CD8-positive, alpha-beta memory T cell (primary cell): ENCODE measurements around the gene PTPRZ1. TPM values are rescaled to one million over a fixed set of nuclear protein-coding genes. Genes with fewer than 3 reads are reported as not detected.
A peak's percentile ranks its signal among the peaks of the same experiment; 100 is the strongest.

Experiments
- CTCF ChIA-PET: fragments of 350-600 bp; sonication (Branson Sonifier 250); formaldehyde crosslinking; loops from one replicate; lab custom pipeline; 2021; ENCODE audit warnings: antibody characterized with exemption; lab: Charles Lee
- POLR2A ChIA-PET: fragments of 350-600 bp; sonication (Branson Sonifier 250); formaldehyde crosslinking; loops from one replicate; lab custom pipeline; 2021; ENCODE audit warnings: antibody characterized with exemption; lab: Charles Lee
- DNase-seq, 5 donors: peaks; one replicate each; pipeline versions ENCODE4 v3.0.0 to v3.0.0-alpha.2; 2020 to 2022; ENCODE audit warnings: mixed read lengths in 1 of 5
- H3K27ac ChIP-seq: one replicate; pipeline ENCODE4 v1.7.0; 2013; ENCODE audit warnings: low read depth, mild to moderate bottlenecking, low read length, moderate library complexity
- H3K27me3 ChIP-seq: 2 replicates; pipeline ENCODE4 v1.7.0; 2013; ENCODE audit warnings: low read length, mild to moderate bottlenecking; ENCODE audit not compliant: insufficient read depth, poor library complexity, severe bottlenecking
- H3K36me3 ChIP-seq: 2 replicates; pipeline ENCODE4 v1.7.0; 2013; ENCODE audit warnings: mild to moderate bottlenecking, low read length, moderate library complexity; ENCODE audit not compliant: insufficient read depth
- H3K4me1 ChIP-seq: 2 replicates; pipeline ENCODE4 v1.7.0; 2013; ENCODE audit warnings: mild to moderate bottlenecking, low read length, moderate library complexity; ENCODE audit not compliant: insufficient read depth
- H3K4me3 ChIP-seq: 2 replicates; pipeline ENCODE4 v1.7.0; 2013; ENCODE audit warnings: mild to moderate bottlenecking, low read length
- H3K9me3 ChIP-seq: 2 replicates; pipeline ENCODE4 v1.7.0; 2013; ENCODE audit warnings: mild to moderate bottlenecking, low read length
- H3K27ac Mint-ChIP-seq, 8 donors: one replicate each; pipeline ENCODE4 v1.8.0; 2020 to 2021; ENCODE audit warnings: mixed read lengths in 8 of 8, mild to moderate bottlenecking in 6 of 8, inconsistent platforms in 3 of 8, moderate library complexity in 3 of 8
- H3K27me3 Mint-ChIP-seq, 2 donors: one replicate each; pipeline ENCODE4 v1.8.0; 2020 to 2021; ENCODE audit warnings: mixed read lengths in 2 of 2, mild to moderate bottlenecking in 1 of 2, moderate library complexity in 1 of 2
- H3K36me3 Mint-ChIP-seq, 3 donors: one replicate each; pipeline ENCODE4 v1.8.0; 2020 to 2021; ENCODE audit warnings: mixed read lengths in 3 of 3, inconsistent platforms in 1 of 3, mild to moderate bottlenecking in 1 of 3
- H3K4me1 Mint-ChIP-seq, 3 donors: one replicate each; pipeline ENCODE4 v1.8.0; 2020 to 2021; ENCODE audit warnings: mixed read lengths in 3 of 3, inconsistent platforms in 1 of 3, mild to moderate bottlenecking in 1 of 3
- H3K4me3 Mint-ChIP-seq, 7 donors: one replicate each; pipeline ENCODE4 v1.8.0; 2020 to 2021; ENCODE audit warnings: mixed read lengths in 7 of 7, mild to moderate bottlenecking in 6 of 7, moderate library complexity in 4 of 7, inconsistent platforms in 2 of 7
- H3K9me3 Mint-ChIP-seq, 5 donors: one replicate each; pipeline ENCODE4 v1.8.0; 2020 to 2022; ENCODE audit warnings: mixed read lengths in 5 of 5, mild to moderate bottlenecking in 3 of 5, moderate library complexity in 2 of 5, inconsistent platforms in 1 of 5
- polyA plus RNA-seq: library from polyadenylated mRNA; unstranded; fragments of 300-500 nt; fragmentation: Illumina TruSeq; gene quantifications from one replicate; pipeline ENCODE4 v1.2.3, GENCODE V29; 2021
- total RNA-seq, 2 experiments: library from RNA; stranded (reverse); gene quantifications; one replicate each; pipeline ENCODE4 v1.2.3, GENCODE V29; 2021

The PTPRZ1 gene
- total and polyA plus RNA-seq, 3 experiments from 2014 or later, result not detected

- Histone ChIP-seq H3K36me3 (no peaks in the 10 kb centered on the region), H3K4me1 (no peaks in the 10 kb centered on the region), H3K4me3 (no peak overlapping the region), H3K27me3 (no peaks in the 10 kb centered on the region), H3K9me3 (no peaks in the 10 kb centered on the region), H3K27ac (no peak overlapping the region)
- H3K27ac Mint-ChIP-seq, result peak overlapping the region in 1 of 8 donors; percentile 60
- H3K36me3 Mint-ChIP-seq, result no peaks in the 10 kb centered on the region
- no peaks in the 10 kb centered on the region for H3K4me1 Mint-ChIP-seq
- H3K27me3 Mint-ChIP-seq, result no peaks in the 10 kb centered on the region
- CTCF ChIA-PET, result interaction anchor here (1.0 to 1.3 kb wide), 2 partner anchors 61 to 435 kb away, joined by 3 read pairs; no protein-coding TSS in a partner anchor
- peaks cover 0 to 3% (median 0%) of the 10 kb centered on the region in 5 donors for H3K9me3 Mint-ChIP-seq
- DNase-seq, result peak; percentile 2 to 58 (median 20)
- POLR2A ChIA-PET, result no interaction called here
- no peak overlapping the region for H3K4me3 Mint-ChIP-seq
Measured at GRCh38 chr7:122092964-122093797, 220.2 kb downstream of the PTPRZ1 start.

- H3K4me3 Mint-ChIP-seq, result no peak overlapping the region
- ChIA-PET POLR2A (no interaction called here), CTCF (no interaction called here)
Measured at GRCh38 chr7:122094549-122094948, 221.6 kb downstream of the PTPRZ1 start.

GRCh38 chr7:122095642-122096041 lies 222.7 kb downstream of the PTPRZ1 start:
- H3K9me3 Mint-ChIP-seq, result peaks cover 0 to 5% (median 2%) of the 10 kb centered on the region in 5 donors
- H3K27me3 Mint-ChIP-seq, result no peaks in the 10 kb centered on the region
- Histone ChIP-seq H3K4me1 (no peaks in the 10 kb centered on the region), H3K27me3 (no peaks in the 10 kb centered on the region), H3K4me3 (no peak overlapping the region), H3K9me3 (no peaks in the 10 kb centered on the region), H3K27ac (no peak overlapping the region), H3K36me3 (no peaks in the 10 kb centered on the region)
- no peaks in the 10 kb centered on the region for H3K4me1 Mint-ChIP-seq
- H3K27ac Mint-ChIP-seq, result no peak overlapping the region
- DNase-seq, result no peak
- no peaks in the 10 kb centered on the region for H3K36me3 Mint-ChIP-seq
- ChIA-PET CTCF (no interaction called here), POLR2A (no interaction called here)
- H3K4me3 Mint-ChIP-seq, result no peak overlapping the region

More at GRCh38 chr7:122094549-122094948, 221.6 kb downstream of the PTPRZ1 start:
- H3K27me3 ChIP-seq, result no peaks in the 10 kb centered on the region
- no peak for DNase-seq
- no peaks in the 10 kb centered on the region for H3K4me1 Mint-ChIP-seq
- H3K4me1 ChIP-seq, result no peaks in the 10 kb centered on the region
- no peaks in the 10 kb centered on the region for H3K27me3 Mint-ChIP-seq
- H3K36me3 ChIP-seq, result no peaks in the 10 kb centered on the region
- H3K9me3 ChIP-seq, result no peaks in the 10 kb centered on the region
- no peak overlapping the region for H3K27ac Mint-ChIP-seq
- peaks cover 0 to 4% (median 0%) of the 10 kb centered on the region in 5 donors for H3K9me3 Mint-ChIP-seq
- H3K36me3 Mint-ChIP-seq, result no peaks in the 10 kb centered on the region
- H3K4me3 ChIP-seq, result no peak overlapping the region
- H3K27ac ChIP-seq, result no peak overlapping the region

- peaks cover 0 to 2% of the 10 kb centered on the region in 2 donors for H3K27me3 Mint-ChIP-seq
- H3K4me3 Mint-ChIP-seq, result no peak overlapping the region
- Histone ChIP-seq H3K27ac (no peak overlapping the region), H3K27me3 (no peaks in the 10 kb centered on the region), H3K36me3 (no peaks in the 10 kb centered on the region), H3K9me3 (peaks cover 3% of the 10 kb centered on the region), H3K4me1 (no peaks in the 10 kb centered on the region), H3K4me3 (no peak overlapping the region)
- no peak overlapping the region for H3K27ac Mint-ChIP-seq
- H3K36me3 Mint-ChIP-seq, result peaks cover 2 to 10% (median 6%) of the 10 kb centered on the region in 3 donors
- H3K9me3 Mint-ChIP-seq, result peaks cover 19 to 39% (median 24%) of the 10 kb centered on the region in 5 donors
- POLR2A ChIA-PET, result no interaction called here
- DNase-seq, result no peak
- no peaks in the 10 kb centered on the region for H3K4me1 Mint-ChIP-seq
- CTCF ChIA-PET, result no interaction called here
Measured at GRCh38 chr7:122100021-122100420, 227.1 kb downstream of the PTPRZ1 start.

DNA sequence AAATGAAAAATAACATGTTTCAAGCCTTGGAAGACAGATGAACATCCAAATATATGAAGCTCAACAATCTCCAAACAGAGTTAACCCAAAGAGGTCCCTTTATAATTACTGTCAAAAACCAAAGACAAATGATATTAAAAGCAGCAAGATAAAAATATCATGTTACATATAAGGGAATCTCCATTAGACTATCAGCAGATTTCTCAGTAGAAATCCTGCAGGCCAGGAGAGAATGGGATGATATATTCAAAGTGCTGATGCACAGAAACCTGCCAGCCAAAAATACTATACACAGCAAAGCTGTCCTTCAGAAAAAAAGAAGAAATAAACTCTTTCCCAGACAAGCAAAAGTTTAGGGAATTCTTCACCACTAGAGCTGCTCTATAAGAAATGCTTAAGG lies 230.1 kb downstream of the PTPRZ1 start:
- POLR2A ChIA-PET, result no interaction called here
- no peak overlapping the region for H3K27ac ChIP-seq
- CTCF ChIA-PET, result no interaction called here
- no peak overlapping the region for H3K4me3 Mint-ChIP-seq
- H3K4me1 ChIP-seq, result no peaks in the 10 kb centered on the region
- no peak overlapping the region for H3K27ac Mint-ChIP-seq
- H3K27me3 ChIP-seq, result no peaks in the 10 kb centered on the region
- H3K36me3 ChIP-seq, result no peaks in the 10 kb centered on the region
- peaks cover 2 to 25% (median 9%) of the 10 kb centered on the region in 3 donors for H3K36me3 Mint-ChIP-seq
- H3K9me3 ChIP-seq, result peaks cover 3% of the 10 kb centered on the region
- peaks cover 22 to 54% (median 34%) of the 10 kb centered on the region in 5 donors for H3K9me3 Mint-ChIP-seq
- H3K27me3 Mint-ChIP-seq, result peaks cover 0 to 2% of the 10 kb centered on the region in 2 donors
- H3K4me3 ChIP-seq, result no peak overlapping the region
- no peak for DNase-seq
- no peaks in the 10 kb centered on the region for H3K4me1 Mint-ChIP-seq
